ENCODE measurements around the gene CACNA1B. TPM values are rescaled to one million over a fixed set of nuclear protein-coding genes. Genes with fewer than 3 reads are reported as not detected.
"Not testable (repeated sequence)": the region's sequence is repeated elsewhere in the genome, so short reads cannot be mapped to it uniquely, and the experiment has no call there.

CACNA1B gene
- total RNA-seq, 1 donor from 2014 or later, result 0.84 TPM

DNA sequence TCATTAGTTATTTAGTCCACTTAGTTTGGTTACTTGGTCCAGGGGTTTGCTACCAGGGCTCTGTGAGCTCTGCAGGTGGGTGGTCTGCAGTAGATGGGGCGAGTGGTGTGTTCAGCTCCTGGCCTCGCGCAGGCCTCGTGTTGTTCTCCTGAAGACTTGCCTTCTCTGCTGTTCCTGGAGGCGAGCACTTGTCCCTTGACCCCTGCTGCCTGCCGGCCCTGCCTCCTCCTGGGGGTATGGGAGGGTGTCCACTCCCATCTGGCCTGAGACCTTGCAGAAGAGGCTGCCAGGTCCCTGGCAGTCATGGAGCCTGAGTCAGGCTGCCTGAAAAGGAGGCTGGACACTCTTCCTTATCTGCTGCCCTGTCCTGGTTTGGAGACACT is 137.0 kb downstream of the CACNA1B start:
- Histone ChIP-seq H3K27me3 (ENCODE audit: control insufficient read depth, insufficient read depth, low read length) (peaks cover 3% of the 10 kb centered on the region), H3K36me3 (ENCODE audit: control insufficient read depth, insufficient read depth, low read length) (no peaks in the 10 kb centered on the region), H3K4me3 (ENCODE audit: low read depth, low read length) (no peak overlapping the region)
- DNase-seq (ENCODE audit: low read depth), result no peak
- TF ChIP-seq, protein P1, sequence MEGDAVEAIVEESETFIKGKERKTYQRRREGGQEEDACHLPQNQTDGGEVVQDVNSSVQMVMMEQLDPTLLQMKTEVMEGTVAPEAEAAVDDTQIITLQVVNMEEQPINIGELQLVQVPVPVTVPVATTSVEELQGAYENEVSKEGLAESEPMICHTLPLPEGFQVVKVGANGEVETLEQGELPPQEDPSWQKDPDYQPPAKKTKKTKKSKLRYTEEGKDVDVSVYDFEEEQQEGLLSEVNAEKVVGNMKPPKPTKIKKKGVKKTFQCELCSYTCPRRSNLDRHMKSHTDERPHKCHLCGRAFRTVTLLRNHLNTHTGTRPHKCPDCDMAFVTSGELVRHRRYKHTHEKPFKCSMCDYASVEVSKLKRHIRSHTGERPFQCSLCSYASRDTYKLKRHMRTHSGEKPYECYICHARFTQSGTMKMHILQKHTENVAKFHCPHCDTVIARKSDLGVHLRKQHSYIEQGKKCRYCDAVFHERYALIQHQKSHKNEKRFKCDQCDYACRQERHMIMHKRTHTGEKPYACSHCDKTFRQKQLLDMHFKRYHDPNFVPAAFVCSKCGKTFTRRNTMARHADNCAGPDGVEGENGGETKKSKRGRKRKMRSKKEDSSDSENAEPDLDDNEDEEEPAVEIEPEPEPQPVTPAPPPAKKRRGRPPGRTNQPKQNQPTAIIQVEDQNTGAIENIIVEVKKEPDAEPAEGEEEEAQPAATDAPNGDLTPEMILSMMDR (IDR thresholded peaks at IDR 0.05; ENCODE audit: insufficient read depth, low read length, poor library complexity, severe bottlenecking), result no peak

DNA sequence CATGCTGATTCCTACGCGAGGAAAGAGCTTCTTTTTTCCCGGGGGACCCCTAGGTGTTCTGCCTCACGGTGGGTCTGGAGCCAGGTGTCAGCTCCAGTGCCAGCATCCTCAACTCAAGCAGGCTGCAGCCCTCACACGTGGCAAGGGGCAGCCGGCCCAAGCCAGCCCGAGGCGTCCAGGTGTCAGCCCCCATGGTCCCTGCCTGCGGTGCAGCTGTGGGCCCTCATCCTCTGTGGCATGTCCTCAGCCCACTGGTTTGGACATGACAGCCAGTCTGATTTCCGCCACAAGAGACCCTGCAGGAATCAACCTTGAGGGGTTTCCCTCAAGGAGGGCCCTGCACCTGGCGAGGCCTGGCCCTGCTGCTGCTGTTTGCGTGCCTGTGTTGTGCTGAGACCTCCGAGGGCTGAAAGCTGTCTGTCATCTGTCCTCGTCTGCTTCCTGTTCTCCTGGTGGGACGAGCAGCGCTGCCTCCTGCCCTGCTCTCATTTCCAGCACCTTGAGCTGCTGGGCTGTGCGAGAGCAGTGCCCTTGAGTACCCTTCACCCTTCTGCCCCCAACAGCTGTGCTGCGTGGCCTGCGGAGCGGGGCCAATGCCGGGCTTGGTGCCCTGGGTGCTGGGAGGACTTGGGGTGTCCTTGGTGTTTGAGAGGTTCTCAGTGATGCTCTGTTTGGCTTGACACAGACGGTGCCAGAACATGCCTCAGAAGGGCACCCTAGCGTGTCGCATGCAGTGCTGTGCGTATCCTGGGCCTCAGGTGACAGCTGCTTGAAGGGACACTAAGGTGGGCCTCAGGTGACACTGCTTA is 137.6 kb downstream of the CACNA1B start:
- no peak for DNase-seq (ENCODE audit: low read depth)
- Histone ChIP-seq H3K27me3 (ENCODE audit: control insufficient read depth, insufficient read depth, low read length) (peaks cover 3% of the 10 kb centered on the region), H3K4me3 (ENCODE audit: low read depth, low read length) (no peak overlapping the region), H3K36me3 (ENCODE audit: control insufficient read depth, insufficient read depth, low read length) (no peaks in the 10 kb centered on the region)
- TF ChIP-seq, protein P1 (IDR thresholded peaks at IDR 0.05; ENCODE audit: insufficient read depth, low read length, poor library complexity, severe bottlenecking), result no peak

DNA sequence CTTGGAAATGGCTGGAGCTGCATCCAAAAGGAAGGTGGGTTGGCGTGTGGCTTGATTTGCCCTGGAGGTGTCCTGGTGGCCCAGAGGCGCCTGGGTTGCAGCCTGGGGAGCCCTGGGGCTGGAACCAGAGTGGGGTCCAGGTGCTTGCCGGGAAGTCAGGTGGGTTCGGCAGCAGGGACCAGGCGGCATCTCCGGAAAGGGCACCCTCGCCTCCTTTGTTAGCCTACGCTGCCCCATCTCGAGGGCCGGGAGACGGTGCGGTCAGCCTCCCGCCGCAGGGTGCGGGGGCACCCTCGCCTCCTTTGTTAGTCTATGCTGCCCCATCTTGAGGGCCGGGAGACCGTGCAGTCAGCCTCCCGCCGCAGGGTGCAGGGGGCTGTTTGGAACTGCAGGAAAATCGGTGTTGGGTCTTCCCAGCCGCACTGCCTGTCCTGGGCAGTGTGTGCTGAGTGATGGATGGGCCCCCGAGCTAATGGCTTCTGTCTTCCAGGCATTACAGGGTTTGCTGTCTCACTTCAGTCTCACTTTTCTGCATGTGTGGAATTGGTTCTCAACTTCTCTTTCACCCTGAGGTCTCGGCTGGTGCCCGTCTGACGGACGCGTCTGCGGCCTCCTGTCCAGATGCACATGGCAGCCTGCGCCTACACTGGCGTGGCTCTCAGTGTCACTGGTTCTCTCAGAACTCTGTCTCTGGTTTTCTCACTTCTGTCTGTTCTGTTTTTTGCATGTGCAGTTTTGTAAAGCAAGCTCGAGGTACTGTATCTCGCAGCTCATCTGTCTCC is 139.0 kb downstream of the CACNA1B start:
- Histone ChIP-seq H3K4me3 (ENCODE audit: low read depth, low read length) (no peak overlapping the region), H3K27me3 (ENCODE audit: control insufficient read depth, insufficient read depth, low read length) (peaks cover under 1% of the 10 kb centered on the region), H3K36me3 (ENCODE audit: control insufficient read depth, insufficient read depth, low read length) (no peaks in the 10 kb centered on the region)
- no peak for DNase-seq (ENCODE audit: low read depth)
- TF ChIP-seq, protein P1 (IDR thresholded peaks at IDR 0.05; ENCODE audit: insufficient read depth, low read length, poor library complexity, severe bottlenecking), result no peak

DNA sequence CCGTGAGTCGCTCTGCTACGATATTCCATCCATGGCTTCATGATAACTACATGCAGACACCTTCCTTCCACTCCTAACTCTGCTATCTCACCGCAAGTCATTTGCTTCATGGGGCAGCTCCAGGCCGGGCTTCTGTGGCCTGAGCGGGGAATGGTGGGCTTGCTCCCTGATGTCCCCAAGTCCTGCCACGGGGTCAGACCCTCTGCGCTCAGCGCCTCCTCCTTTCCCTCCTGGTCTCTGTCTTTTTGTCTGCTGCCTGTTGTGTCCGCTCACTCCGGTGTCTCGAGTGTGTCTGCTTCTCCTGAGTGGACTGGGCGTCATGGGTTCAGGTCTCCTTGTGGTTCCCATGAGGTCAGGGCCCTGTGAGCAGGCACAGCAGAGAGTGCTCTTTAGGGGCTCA is 139.6 kb downstream of the CACNA1B start:
- DNase-seq (ENCODE audit: low read depth), result no peak
- Histone ChIP-seq H3K36me3 (ENCODE audit: control insufficient read depth, insufficient read depth, low read length) (no peaks in the 10 kb centered on the region), H3K4me3 (ENCODE audit: low read depth, low read length) (no peak overlapping the region), H3K27me3 (ENCODE audit: control insufficient read depth, insufficient read depth, low read length) (peaks cover 7% of the 10 kb centered on the region)
- TF ChIP-seq, protein P1 (IDR thresholded peaks at IDR 0.05; ENCODE audit: insufficient read depth, low read length, poor library complexity, severe bottlenecking), result no peak

DNA sequence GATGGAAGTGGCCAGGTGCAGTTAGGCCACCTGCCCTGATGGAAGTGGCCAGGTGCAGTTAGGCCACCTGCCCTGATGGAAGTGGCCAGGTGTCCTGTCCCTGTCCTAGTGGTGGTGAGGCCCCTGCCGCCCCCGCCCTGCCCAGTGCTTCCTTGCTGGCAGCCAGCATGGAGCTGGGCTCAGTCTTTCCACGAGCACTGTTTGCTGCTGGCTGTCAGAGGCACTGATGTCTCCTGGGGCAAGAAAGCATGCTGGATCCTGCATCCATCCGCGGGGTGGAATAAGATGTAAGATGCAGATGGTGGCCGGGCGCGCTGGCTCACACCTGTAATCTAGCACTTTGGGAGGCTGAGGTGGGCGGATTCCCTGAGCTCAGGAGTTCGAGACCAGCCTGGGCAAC is 141.9 kb downstream of the CACNA1B start:
- H3K36me3 ChIP-seq (ENCODE audit: control insufficient read depth, insufficient read depth, low read length); H3K4me3 ChIP-seq (ENCODE audit: low read depth, low read length); DNase-seq (ENCODE audit: low read depth): not testable (repeated sequence)
- H3K27me3 ChIP-seq (ENCODE audit: control insufficient read depth, insufficient read depth, low read length), result peaks cover 26% of the 10 kb centered on the region

DNA sequence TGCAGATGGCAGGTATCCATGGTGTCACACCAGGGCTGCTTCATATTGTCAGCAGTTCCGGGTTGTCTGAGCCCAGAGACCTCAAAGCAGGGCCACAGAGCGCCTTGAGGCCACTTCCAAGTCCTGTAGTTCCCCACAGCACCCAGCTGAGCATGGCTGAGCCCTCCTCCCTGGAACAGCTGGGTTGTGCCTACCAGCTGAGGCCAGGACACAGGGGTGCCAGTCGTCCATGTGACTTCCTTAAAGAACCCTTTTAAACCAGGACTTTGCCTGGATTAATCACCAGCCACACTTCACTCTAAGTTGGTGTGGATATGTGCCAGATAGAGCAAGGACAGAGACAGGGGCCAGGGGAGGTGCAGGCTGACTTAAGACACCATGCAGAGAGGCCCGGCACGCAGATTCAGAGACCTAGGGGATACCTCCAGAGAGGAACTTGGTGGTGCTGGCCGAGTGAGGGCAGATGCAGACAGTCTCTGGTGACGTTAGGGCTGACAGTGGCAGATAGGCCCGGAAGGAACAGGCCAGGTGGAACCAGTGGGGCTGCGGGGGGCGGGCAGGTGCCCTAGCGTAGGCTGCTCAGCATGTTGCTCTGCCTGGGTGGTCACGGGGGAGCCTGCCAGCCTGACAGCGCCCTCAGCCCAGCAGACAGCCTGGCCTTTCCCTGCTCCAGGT is 142.7 kb downstream of the CACNA1B start:
- Histone ChIP-seq H3K27me3 (ENCODE audit: control insufficient read depth, insufficient read depth, low read length) (peaks cover 29% of the 10 kb centered on the region), H3K36me3 (ENCODE audit: control insufficient read depth, insufficient read depth, low read length) (no peaks in the 10 kb centered on the region), H3K4me3 (ENCODE audit: low read depth, low read length) (no peak overlapping the region)
- DNase-seq (ENCODE audit: low read depth), result no peak
- TF ChIP-seq, protein P1 (IDR thresholded peaks at IDR 0.05; ENCODE audit: insufficient read depth, low read length, poor library complexity, severe bottlenecking), result no peak
